Upper lobe of left lung (tissue), 6 donors: ENCODE measurements around the gene USP47. TPM values are rescaled to one million over a fixed set of nuclear protein-coding genes. Genes with fewer than 3 reads are reported as not detected.
A peak's percentile ranks its signal among the peaks of the same experiment; 100 is the strongest.

ENCODE experiments used
- ATAC-seq, 2 donors: fragments of 200-7000 bp; cut with Tn5 transposase; one replicate each; pipeline ENCODE4 v1.9.1; 2022; ENCODE audit warnings: mild to moderate bottlenecking in 2 of 2, moderate library complexity in 2 of 2; ENCODE audit not compliant: low FRiP score in 2 of 2
- DNase-seq, 2 donors: peaks; one replicate each; pipeline ENCODE4 v3.0.0-alpha.2; 2019 to 2020
- H3K27ac ChIP-seq, 4 donors: fragments of 200-600 bp; sonication (generic); one replicate each; pipeline ENCODE4 v1.5.1; 2016 to 2019
- H3K27me3 ChIP-seq, 4 donors: fragments of 200-600 bp; sonication (generic); one replicate each; pipeline ENCODE4 v1.5.1; 2017 to 2019
- H3K36me3 ChIP-seq, 4 donors: fragments of 200-600 bp; sonication (generic); one replicate each; pipeline ENCODE4 v1.5.1; 2016 to 2019
- H3K4me1 ChIP-seq, 4 donors: fragments of 200-600 bp; sonication (generic); one replicate each; pipeline ENCODE4 v1.5.1; 2018 to 2019
- H3K4me3 ChIP-seq, 4 donors: fragments of 200-600 bp; sonication (generic); one replicate each; pipeline ENCODE4 v1.5.1; 2017 to 2019; ENCODE audit warnings: mild to moderate bottlenecking in 2 of 4, moderate library complexity in 1 of 4
- H3K9me3 ChIP-seq, 4 donors: fragments of 200-600 bp; sonication (generic); one replicate each; pipeline ENCODE4 v1.5.1; 2018 to 2019
- CTCF ChIP-seq, 6 experiments: fragments of 450-650 bp in 4 of 6; fragments of 200-600 bp in 2 of 6; sonication (generic) in 2 of 6; IDR thresholded peaks; one replicate each; pipeline ENCODE4 v1.5.1; 2016 to 2019; ENCODE audit warnings: antibody characterized with exemption in 6 of 6
- EP300 ChIP-seq, 4 donors: sonication (generic); formaldehyde crosslinking; IDR thresholded peaks; one replicate each; pipeline ENCODE4 v1.5.1; 2017; ENCODE audit warnings: antibody characterized with exemption in 4 of 4, control low read depth in 2 of 4
- POLR2A ChIP-seq, 4 donors: fragments of 450-650 bp; IDR thresholded peaks; one replicate each; pipeline ENCODE4 v1.5.1; 2016 to 2017; ENCODE audit warnings: antibody characterized with exemption in 4 of 4, mild to moderate bottlenecking in 2 of 4
- POLR2AphosphoS5 ChIP-seq, 2 donors: sonication (generic); formaldehyde crosslinking; IDR thresholded peaks; one replicate each; pipeline ENCODE4 v1.5.1; 2017; ENCODE audit warnings: antibody characterized with exemption in 2 of 2
- WGBS, 2 donors: methylation state at CpG; one replicate each; pipeline ENCODE4 v1.1.5; 2017 to 2018; 5-methylcytosine and 5-hydroxymethylcytosine counted together
- total RNA-seq, 6 donors: library from RNA; depleted of rRNA in 4 of 6; stranded (reverse); fragments of >200 nt in 4 of 6; gene quantifications; one replicate each; pipeline versions ENCODE4 v1.1.0 to v1.2.1, GENCODE V29; 2016 to 2021
- donor health status: DM: no; HTN: no; CAD: no; lungs with moderate emphysema.
- donor health status: DM: no; HTN: yes; CAD: no; lungs with severe emphysema.

USP47 gene
- 100 to 1,000 TPM in 2 of 6 donors, 10 to 100 TPM in 4; 32.4 to 132 (median 79.0) TPM for total RNA-seq

GRCh38 chr11:11841723-11842420, at the start of gene USP47:
USP47 (plus strand) TSS chr11:11841972; CDS start chr11:11842186, 214 bp downstream.
- Histone ChIP-seq H3K27me3 (no peaks in the 10 kb centered on the region), H3K27ac (peak within 1 kb of the TSS; percentile 95 to 100 (median 98)), H3K9me3 (no peaks in the 10 kb centered on the region), H3K4me1 (peaks cover 32 to 42% (median 35%) of the 10 kb centered on the region in 4 donors), H3K36me3 (no peaks in the 10 kb centered on the region), H3K4me3 (peak within 1 kb of the TSS; percentile 62 to 86 (median 65))
- ATAC-seq (peak; percentile 93 to 95), DNase-seq (peak; percentile 88 to 97)
- peak; percentile 71 to 86 for TF ChIP-seq POLR2AphosphoS5 (IDR thresholded peaks at IDR 0.05)
- TF ChIP-seq CTCF (IDR thresholded peaks at IDR 0.05), result peak in 5 of 6 experiments; percentile 56 to 80 (median 76)
- peak; percentile 67 to 91 (median 90) for TF ChIP-seq POLR2A (IDR thresholded peaks at IDR 0.05)
- TF ChIP-seq EP300 (IDR thresholded peaks at IDR 0.05), result peak in 1 of 4 donors; percentile 42
- WGBS, 2 donors, result 0 to 1% methylated on average over 9 to 41 of the region's 70 CpGs

GRCh38 chr11:11793073-11793472, 48.7 kb upstream of the USP47 start:
- ATAC-seq (no peak), DNase-seq (no peak)
- no peak overlapping the region for H3K4me3 ChIP-seq
- TF ChIP-seq EP300 (IDR thresholded peaks at IDR 0.05), result no peak
- no peak for TF ChIP-seq CTCF (IDR thresholded peaks at IDR 0.05)
- no peak for TF ChIP-seq POLR2AphosphoS5 (IDR thresholded peaks at IDR 0.05)
- no peak for TF ChIP-seq POLR2A (IDR thresholded peaks at IDR 0.05)
- no peaks in the 10 kb centered on the region for H3K36me3 ChIP-seq
- 64 to 66% methylated on average over 2 of the region's 2 CpGs for WGBS, 2 donors
- H3K9me3 ChIP-seq, result no peaks in the 10 kb centered on the region
- no peak overlapping the region for H3K27ac ChIP-seq
- no peaks in the 10 kb centered on the region for H3K4me1 ChIP-seq
- no peaks in the 10 kb centered on the region for H3K27me3 ChIP-seq

GRCh38 chr11:11798586-11799438, 43.0 kb upstream of the USP47 start:
- Histone ChIP-seq H3K27ac (no peak overlapping the region), H3K27me3 (no peaks in the 10 kb centered on the region), H3K4me1 (peaks cover 0 to 5% (median 4%) of the 10 kb centered on the region in 4 donors), H3K9me3 (no peaks in the 10 kb centered on the region), H3K36me3 (no peaks in the 10 kb centered on the region), H3K4me3 (no peak overlapping the region)
- ATAC-seq (peak; percentile 83 to 91), DNase-seq (peak in 1 of 2 donors; percentile 86)
- 21 to 56% methylated on average over 5 of the region's 5 CpGs for WGBS, 2 donors
- no peak for TF ChIP-seq EP300 (IDR thresholded peaks at IDR 0.05)
- peak; percentile 67 to 89 (median 86) for TF ChIP-seq CTCF (IDR thresholded peaks at IDR 0.05)

- Histone ChIP-seq H3K4me3 (no peak overlapping the region), H3K27ac (no peak overlapping the region), H3K9me3 (no peaks in the 10 kb centered on the region), H3K36me3 (no peaks in the 10 kb centered on the region), H3K27me3 (no peaks in the 10 kb centered on the region), H3K4me1 (peaks cover 0 to 8% (median 0%) of the 10 kb centered on the region in 4 donors)
- DNase-seq (no peak), ATAC-seq (no peak)
- 93 to 100% methylated on average over 1 of the region's 1 CpG for WGBS, 2 donors
- TF ChIP-seq EP300 (IDR thresholded peaks at IDR 0.05) (no peak), CTCF (IDR thresholded peaks at IDR 0.05) (no peak), POLR2A (IDR thresholded peaks at IDR 0.05) (no peak), POLR2AphosphoS5 (IDR thresholded peaks at IDR 0.05) (no peak)
Observed at GRCh38 chr11:11805228-11805627, 36.5 kb upstream of the USP47 start.
